ENCODE measurements around the gene CATSPERE. TPM values are rescaled to one million over a fixed set of nuclear protein-coding genes. Genes with fewer than 3 reads are reported as not detected.
"Not testable (repeated sequence)": the region's sequence is repeated elsewhere in the genome, so short reads cannot be mapped to it uniquely, and the experiment has no call there.

CATSPERE gene
- total RNA-seq, 4 donors from 2014 or later, result 0.25 to 0.98 (median 0.91) TPM; not detected in 1

GRCh38 chr1:244660595-244660994 lies 199.5 kb downstream of the CATSPERE start:
- no peak overlapping the region for H3K4me3 ChIP-seq (ENCODE audit: low read depth, poor library complexity, severe bottlenecking)
- WGBS, 2 donors, result 84 to 94% methylated on average over 3 of the region's 3 CpGs
- intact Hi-C loops (cut with DNase I; ENCODE audit: low total_unique reads), result no loop called here
- no peak for DNase-seq (ENCODE audit: low spot score in 2 of 2)
- TF ChIP-seq, protein P1, sequence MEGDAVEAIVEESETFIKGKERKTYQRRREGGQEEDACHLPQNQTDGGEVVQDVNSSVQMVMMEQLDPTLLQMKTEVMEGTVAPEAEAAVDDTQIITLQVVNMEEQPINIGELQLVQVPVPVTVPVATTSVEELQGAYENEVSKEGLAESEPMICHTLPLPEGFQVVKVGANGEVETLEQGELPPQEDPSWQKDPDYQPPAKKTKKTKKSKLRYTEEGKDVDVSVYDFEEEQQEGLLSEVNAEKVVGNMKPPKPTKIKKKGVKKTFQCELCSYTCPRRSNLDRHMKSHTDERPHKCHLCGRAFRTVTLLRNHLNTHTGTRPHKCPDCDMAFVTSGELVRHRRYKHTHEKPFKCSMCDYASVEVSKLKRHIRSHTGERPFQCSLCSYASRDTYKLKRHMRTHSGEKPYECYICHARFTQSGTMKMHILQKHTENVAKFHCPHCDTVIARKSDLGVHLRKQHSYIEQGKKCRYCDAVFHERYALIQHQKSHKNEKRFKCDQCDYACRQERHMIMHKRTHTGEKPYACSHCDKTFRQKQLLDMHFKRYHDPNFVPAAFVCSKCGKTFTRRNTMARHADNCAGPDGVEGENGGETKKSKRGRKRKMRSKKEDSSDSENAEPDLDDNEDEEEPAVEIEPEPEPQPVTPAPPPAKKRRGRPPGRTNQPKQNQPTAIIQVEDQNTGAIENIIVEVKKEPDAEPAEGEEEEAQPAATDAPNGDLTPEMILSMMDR (IDR thresholded peaks at IDR 0.05), result no peak
- TF ChIP-seq POLR2A (IDR thresholded peaks at IDR 0.05), result no peak

- intact Hi-C loops (cut with DNase I; ENCODE audit: low total_unique reads); DNase-seq (ENCODE audit: low spot score in 2 of 2); H3K4me3 ChIP-seq (ENCODE audit: low read depth, poor library complexity, severe bottlenecking): not testable (repeated sequence)
- 99 to 100% methylated on average over 2 to 4 of the region's 4 CpGs for WGBS, 2 donors
Observed at GRCh38 chr1:244661569-244662312, 200.7 kb downstream of the CATSPERE start.

- no peak overlapping the region for H3K4me3 ChIP-seq (ENCODE audit: low read depth, poor library complexity, severe bottlenecking)
- intact Hi-C loops (cut with DNase I; ENCODE audit: low total_unique reads), result no loop called here
- 92 to 93% methylated on average over 2 of the region's 2 CpGs for WGBS, 2 donors
- DNase-seq (ENCODE audit: low spot score in 2 of 2), result no peak
- no peak for TF ChIP-seq POLR2A (IDR thresholded peaks at IDR 0.05)
Observed at GRCh38 chr1:244662599-244662998, 201.5 kb downstream of the CATSPERE start.

DNA sequence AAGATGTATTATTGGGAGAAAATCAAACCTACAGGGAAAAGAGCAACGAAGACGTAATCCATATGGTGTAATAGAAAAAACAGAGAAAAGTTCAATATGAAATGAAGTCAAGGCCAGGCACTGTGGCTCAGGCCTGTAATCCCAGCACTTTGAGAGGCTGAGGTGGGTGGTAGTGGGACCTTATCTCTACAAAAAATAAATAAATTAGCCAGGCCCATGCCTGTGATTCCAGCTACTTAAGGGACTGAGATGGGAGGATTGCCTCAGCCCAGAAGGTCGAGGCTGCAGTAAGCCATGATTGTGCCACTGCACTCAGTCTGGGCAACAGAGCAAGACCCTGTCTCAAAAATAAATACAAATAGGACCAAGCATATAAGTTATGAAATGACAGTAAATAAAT lies 203.3 kb downstream of the CATSPERE start:
- intact Hi-C loops (cut with DNase I; ENCODE audit: low total_unique reads), result no loop called here
- DNase-seq (ENCODE audit: low spot score in 2 of 2), result no peak
- 96% methylated on average over 3 of the region's 3 CpGs for WGBS, 2 donors
- TF ChIP-seq POLR2A (IDR thresholded peaks at IDR 0.05), result no peak
- TF ChIP-seq, protein P1 (IDR thresholded peaks at IDR 0.05), result no peak
- no peak overlapping the region for H3K4me3 ChIP-seq (ENCODE audit: low read depth, poor library complexity, severe bottlenecking)

DNA sequence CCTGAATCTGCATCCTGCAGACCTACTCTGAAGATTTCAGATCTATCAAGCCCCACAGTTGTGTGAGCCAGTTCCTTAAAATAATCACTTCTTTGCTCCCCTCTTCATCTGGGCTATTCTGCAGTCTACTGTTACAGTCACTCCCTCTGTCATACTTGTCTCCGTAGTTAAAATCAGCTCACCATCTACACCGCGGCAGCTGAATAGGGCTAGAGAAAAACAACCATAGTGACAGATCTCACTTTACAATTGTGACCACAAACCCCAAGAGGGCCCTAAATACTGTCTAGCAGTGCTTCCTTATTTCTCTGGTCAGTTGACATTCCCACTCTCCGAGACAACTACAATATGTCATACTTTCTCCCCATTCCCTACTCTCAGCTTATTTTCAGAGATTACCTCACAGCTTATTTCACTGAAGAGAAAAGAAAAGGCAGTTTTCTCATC lies 204.7 kb downstream of the CATSPERE start:
- no peak overlapping the region for H3K4me3 ChIP-seq (ENCODE audit: low read depth, poor library complexity, severe bottlenecking)
- WGBS, 2 donors, result 47 to 58% methylated on average over 4 of the region's 4 CpGs
- DNase-seq (ENCODE audit: low spot score in 2 of 2), result no peak
- no peak for TF ChIP-seq POLR2A (IDR thresholded peaks at IDR 0.05)
- TF ChIP-seq, protein P1 (IDR thresholded peaks at IDR 0.05), result no peak
- intact Hi-C loops (cut with DNase I; ENCODE audit: low total_unique reads), result no loop called here

DNA sequence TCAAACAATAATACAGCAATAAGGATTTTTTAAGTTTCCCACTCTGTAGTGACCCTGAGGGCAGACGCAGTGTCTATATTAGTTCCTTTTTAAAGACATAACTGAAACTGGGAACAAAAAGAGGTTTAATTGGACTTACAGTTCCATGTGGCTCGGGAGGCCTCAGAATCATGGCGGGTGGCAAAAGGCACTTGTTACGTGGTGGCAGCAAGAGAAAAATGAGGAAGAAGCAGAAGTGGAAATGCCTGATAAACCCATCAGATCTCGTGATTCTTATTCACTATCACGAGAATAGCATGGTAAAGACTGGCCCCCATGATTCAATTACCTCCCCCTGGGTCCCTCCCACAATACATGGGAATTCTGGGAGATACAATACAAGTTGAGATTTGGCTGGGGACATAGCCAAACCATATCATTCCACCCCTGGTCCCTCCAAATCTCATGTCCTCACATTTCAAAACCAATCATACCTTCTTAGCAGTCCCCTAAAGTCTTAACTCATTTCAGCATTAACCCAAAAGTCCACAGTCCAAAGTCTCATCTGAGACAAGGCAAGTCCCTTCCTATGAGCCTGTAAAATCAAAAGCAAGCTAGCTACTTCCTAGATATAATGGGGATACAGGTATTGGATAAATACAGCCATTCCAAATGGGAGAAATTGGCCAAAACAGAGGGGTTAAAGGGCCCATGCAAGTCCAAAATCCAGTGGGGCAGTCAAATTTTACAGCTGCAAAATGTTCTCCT lies 205.8 kb downstream of the CATSPERE start:
- DNase-seq (ENCODE audit: low spot score in 2 of 2); H3K4me3 ChIP-seq (ENCODE audit: low read depth, poor library complexity, severe bottlenecking); intact Hi-C loops (cut with DNase I; ENCODE audit: low total_unique reads): not testable (repeated sequence)
- whole genome bisulfite sequencing, 2 donors, result 85 to 95% methylated on average over 6 of the region's 6 CpGs

- WGBS, 2 donors, result 90 to 94% methylated on average over 2 of the region's 2 CpGs
- intact Hi-C loops (cut with DNase I; ENCODE audit: low total_unique reads), result no loop called here
- TF ChIP-seq, protein P1 (IDR thresholded peaks at IDR 0.05), result no peak
- no peak for TF ChIP-seq POLR2A (IDR thresholded peaks at IDR 0.05)
- no peak for DNase-seq (ENCODE audit: low spot score in 2 of 2)
- no peak overlapping the region for H3K4me3 ChIP-seq (ENCODE audit: low read depth, poor library complexity, severe bottlenecking)
Observed at GRCh38 chr1:244667797-244668196, 206.7 kb downstream of the CATSPERE start.
